ENCODE measurements around the gene IRF3. TPM values are rescaled to one million over a fixed set of nuclear protein-coding genes. Genes with fewer than 3 reads are reported as not detected.

Gene IRF3
- total RNA-seq, 4 donors from 2014 or later, result 41.5 to 62.5 (median 52.3) TPM

DNA sequence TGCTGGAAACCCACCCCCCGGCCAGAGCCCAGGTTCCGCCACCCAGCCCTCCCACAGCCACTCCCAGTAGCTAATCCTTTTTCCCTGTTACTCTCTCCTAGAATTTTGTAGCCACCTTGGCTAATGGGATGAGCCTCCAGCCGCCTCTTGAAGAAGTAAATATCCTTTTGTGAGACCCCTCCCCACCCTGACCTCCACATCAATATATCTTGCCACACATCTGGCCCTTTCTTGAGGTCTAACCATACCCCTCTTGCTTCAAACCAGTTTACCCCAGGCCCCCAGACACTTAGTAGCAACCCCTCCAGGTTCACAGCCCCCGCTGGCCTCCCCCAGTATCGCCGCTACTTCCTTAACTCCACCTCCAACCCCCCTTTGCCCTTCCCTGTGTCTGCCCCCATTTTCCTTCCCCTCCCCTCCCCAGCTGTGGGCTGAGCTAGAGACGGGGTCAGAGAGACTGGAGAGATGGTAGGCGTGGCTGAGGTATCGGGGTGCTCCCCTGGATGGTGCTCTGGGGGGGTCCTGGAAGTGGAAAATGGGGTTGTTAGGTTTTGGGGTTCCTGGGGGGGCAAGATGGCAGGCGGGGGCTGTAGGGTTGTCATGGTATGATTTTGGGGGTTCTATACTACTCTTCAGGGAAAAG is 14.2 kb upstream of the IRF3 start:
- no peaks in the 10 kb centered on the region for H3K27me3 ChIP-seq
- no peaks in the 10 kb centered on the region for H3K9me3 ChIP-seq
- no peak overlapping the region for H3K4me3 ChIP-seq (replicated peaks in 1 of 3)
- H3K27ac ChIP-seq, result peak overlapping the region in 1 of 3 donors; percentile 46
- TF ChIP-seq POLR2A (IDR thresholded peaks at IDR 0.05), result no peak
- TF ChIP-seq, protein P1, sequence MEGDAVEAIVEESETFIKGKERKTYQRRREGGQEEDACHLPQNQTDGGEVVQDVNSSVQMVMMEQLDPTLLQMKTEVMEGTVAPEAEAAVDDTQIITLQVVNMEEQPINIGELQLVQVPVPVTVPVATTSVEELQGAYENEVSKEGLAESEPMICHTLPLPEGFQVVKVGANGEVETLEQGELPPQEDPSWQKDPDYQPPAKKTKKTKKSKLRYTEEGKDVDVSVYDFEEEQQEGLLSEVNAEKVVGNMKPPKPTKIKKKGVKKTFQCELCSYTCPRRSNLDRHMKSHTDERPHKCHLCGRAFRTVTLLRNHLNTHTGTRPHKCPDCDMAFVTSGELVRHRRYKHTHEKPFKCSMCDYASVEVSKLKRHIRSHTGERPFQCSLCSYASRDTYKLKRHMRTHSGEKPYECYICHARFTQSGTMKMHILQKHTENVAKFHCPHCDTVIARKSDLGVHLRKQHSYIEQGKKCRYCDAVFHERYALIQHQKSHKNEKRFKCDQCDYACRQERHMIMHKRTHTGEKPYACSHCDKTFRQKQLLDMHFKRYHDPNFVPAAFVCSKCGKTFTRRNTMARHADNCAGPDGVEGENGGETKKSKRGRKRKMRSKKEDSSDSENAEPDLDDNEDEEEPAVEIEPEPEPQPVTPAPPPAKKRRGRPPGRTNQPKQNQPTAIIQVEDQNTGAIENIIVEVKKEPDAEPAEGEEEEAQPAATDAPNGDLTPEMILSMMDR (IDR thresholded peaks at IDR 0.05), result no peak
- intact Hi-C loops (cut with DNase I), result no loop called here
- H3K36me3 ChIP-seq, result peaks cover 29 to 32% of the 10 kb centered on the region in 2 donors
- H3K4me1 ChIP-seq, result peaks cover 9 to 31% of the 10 kb centered on the region in 2 donors
- no peak for DNase-seq
- 66 to 73% methylated on average over 10 of the region's 10 CpGs for WGBS, 2 donors

DNA sequence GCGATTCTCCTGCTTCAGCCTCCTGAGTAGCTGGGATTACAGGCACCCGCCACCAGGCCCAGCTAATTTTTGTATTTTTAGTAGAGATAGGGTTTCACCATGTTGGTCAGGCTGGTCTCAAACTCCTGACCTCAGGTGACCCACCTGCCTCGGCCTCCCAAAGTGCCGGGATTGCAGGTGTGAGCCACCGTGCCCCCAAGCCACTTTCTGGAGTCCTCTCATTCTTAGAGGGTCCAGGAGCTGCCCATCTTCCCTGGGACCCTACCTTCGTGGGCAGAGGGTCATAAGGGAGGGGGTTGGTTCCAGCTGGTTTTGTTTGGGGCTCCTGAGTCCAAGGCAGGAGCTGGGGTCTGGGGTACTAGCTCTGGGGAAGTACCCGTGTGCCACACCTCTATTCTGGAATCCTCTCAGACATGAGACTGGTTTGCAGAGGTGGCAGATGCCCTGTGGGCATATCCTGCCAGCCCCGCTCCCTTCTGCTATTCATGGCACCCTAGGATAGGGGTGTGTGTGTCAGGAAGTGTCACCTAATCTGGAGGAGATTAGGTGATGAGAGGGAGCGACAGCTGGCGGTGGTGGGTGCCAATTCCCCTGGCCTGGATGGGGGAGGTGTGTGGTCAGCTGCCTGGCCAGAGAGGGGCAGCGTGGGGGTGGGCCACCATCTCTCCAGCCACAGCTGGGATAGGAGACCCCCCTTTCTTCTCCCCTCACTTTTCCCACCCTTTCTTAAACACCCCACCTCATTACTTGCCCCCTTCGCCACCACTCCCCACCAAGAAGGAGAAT is 13.5 kb upstream of the IRF3 start:
- intact Hi-C loops (cut with DNase I), result no loop called here
- Histone ChIP-seq H3K27ac (no peak overlapping the region), H3K4me3 (replicated peaks in 1 of 3) (no peak overlapping the region), H3K9me3 (no peaks in the 10 kb centered on the region), H3K4me1 (peaks cover 9 to 31% of the 10 kb centered on the region in 2 donors), H3K36me3 (peaks cover 22 to 25% of the 10 kb centered on the region in 2 donors), H3K27me3 (no peaks in the 10 kb centered on the region)
- DNase-seq, result no peak
- 78 to 81% methylated on average over 10 to 12 of the region's 12 CpGs for WGBS, 2 donors
- TF ChIP-seq, protein P1 (IDR thresholded peaks at IDR 0.05), result no peak
- TF ChIP-seq POLR2A (IDR thresholded peaks at IDR 0.05), result no peak

DNA sequence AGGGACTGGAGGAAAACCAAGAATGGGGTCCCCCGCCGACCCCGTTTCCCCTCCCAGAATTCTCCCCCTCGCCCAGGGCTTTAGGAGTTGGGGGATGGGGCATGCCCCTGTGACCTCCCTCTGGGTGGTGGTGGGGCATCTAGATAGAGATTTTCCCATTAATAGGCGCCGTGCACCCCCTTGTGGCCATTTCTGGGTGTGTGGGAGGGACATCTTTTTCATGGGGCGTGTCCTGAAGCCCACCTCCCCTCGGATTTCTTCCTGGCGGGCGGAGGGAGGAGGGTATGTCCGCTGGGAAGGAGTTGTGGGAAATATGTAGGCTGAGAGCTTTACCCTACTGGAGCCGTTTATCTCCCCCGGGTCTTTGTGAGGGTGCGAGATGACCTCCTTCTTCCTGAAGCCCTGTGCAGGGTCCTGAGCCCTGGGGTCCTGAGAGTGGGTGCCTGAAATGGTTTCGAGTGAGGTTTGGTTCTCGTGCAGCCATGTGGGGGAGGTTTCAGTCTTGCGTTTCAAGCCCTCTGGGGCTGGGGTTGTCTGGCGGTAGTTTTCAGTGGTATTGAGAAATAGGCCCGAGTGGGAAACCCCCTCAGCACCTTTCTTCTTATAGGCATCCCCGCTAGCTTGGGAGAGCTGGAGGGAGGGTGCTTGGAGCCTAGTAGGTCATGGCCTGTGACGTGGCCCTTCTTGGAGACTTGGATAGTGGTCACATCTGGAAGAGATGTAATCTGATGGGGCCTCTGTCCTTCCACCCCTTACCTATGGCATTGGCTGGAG is 12.4 kb upstream of the IRF3 start:
- peak overlapping the region; percentile 74 to 96 (median 90) for H3K4me3 ChIP-seq (replicated peaks in 1 of 3)
- 9 to 10% methylated on average over 14 to 17 of the region's 21 CpGs for WGBS, 2 donors
- peaks cover 9 to 31% of the 10 kb centered on the region in 2 donors for H3K4me1 ChIP-seq
- H3K36me3 ChIP-seq, result peaks cover 15 to 18% of the 10 kb centered on the region in 2 donors
- H3K9me3 ChIP-seq, result no peaks in the 10 kb centered on the region
- H3K27ac ChIP-seq, result peak overlapping the region in 2 of 3 donors; percentile 80 to 88
- no peak for TF ChIP-seq POLR2A (IDR thresholded peaks at IDR 0.05)
- TF ChIP-seq, protein P1 (IDR thresholded peaks at IDR 0.05), result peak in 5 of 6 experiments; percentile 41 to 60 (median 52)
- no peaks in the 10 kb centered on the region for H3K27me3 ChIP-seq
- DNase-seq, result peak; percentile 73 to 74
- intact Hi-C loops (cut with DNase I), result no loop called here

DNA sequence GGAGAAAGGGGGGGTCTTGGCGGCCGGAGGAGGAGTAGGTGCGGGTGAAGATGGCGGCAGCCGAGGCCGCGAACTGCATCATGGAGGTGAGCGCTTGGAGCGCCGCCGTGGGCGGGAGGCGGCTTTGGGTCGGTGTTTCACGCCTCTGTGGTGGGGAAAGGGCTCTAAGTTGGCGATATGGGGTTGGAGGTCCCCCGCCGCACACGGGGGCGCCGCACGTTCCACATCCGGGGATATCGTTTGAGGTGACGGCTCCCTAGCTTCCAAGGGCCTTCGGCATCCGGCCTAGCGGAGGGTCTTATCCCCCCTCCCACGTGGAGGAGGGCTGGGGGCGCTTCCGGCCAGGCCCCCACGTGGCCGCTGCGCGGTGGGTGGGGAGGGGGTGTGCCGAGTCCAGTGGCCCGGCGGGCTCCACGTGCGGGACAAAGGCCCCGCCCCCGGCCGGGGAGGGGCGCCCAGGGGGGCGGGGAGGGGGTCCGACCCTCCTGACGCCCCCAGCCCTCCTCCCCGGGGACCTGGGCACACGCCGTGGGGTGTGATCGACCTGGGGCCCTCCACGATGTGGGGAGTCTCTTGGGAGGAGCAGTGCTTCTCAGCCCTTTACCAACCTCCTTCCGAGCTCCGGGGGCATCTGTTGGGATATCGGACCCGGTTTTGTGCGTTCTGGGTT is 11.7 kb upstream of the IRF3 start, which contains the start of gene PRMT1:
PRMT1 (plus strand) TSS at position 41 of the 670 bp plus-strand sequence; CDS start at position 51, 10 bp downstream.
- peak within 1 kb of the TSS; percentile 86 to 97 (median 90) for H3K27ac ChIP-seq
- H3K27me3 ChIP-seq, result no peaks in the 10 kb centered on the region
- 0% methylated on average over 25 to 43 of the region's 57 CpGs for WGBS, 2 donors
- TF ChIP-seq, protein P1 (IDR thresholded peaks at IDR 0.05), result no peak
- peak; percentile 40 to 89 for TF ChIP-seq POLR2A (IDR thresholded peaks at IDR 0.05)
- intact Hi-C loops (cut with DNase I), result no loop called here
- DNase-seq, result peak; percentile 30 to 36
- peaks cover 15 to 36% of the 10 kb centered on the region in 2 donors for H3K4me1 ChIP-seq
- H3K36me3 ChIP-seq, result peaks cover 10 to 12% of the 10 kb centered on the region in 2 donors
- peak within 1 kb of the TSS; percentile 74 to 96 (median 90) for H3K4me3 ChIP-seq (replicated peaks in 1 of 3)
- H3K9me3 ChIP-seq, result no peaks in the 10 kb centered on the region
